ENCODE measurements around the gene SBNO2. TPM values are rescaled to one million over a fixed set of nuclear protein-coding genes. Genes with fewer than 3 reads are reported as not detected.

SBNO2 gene
- total RNA-seq, 3 donors from 2014 or later = 15.4 to 63.3 (median 43.9) TPM

DNA sequence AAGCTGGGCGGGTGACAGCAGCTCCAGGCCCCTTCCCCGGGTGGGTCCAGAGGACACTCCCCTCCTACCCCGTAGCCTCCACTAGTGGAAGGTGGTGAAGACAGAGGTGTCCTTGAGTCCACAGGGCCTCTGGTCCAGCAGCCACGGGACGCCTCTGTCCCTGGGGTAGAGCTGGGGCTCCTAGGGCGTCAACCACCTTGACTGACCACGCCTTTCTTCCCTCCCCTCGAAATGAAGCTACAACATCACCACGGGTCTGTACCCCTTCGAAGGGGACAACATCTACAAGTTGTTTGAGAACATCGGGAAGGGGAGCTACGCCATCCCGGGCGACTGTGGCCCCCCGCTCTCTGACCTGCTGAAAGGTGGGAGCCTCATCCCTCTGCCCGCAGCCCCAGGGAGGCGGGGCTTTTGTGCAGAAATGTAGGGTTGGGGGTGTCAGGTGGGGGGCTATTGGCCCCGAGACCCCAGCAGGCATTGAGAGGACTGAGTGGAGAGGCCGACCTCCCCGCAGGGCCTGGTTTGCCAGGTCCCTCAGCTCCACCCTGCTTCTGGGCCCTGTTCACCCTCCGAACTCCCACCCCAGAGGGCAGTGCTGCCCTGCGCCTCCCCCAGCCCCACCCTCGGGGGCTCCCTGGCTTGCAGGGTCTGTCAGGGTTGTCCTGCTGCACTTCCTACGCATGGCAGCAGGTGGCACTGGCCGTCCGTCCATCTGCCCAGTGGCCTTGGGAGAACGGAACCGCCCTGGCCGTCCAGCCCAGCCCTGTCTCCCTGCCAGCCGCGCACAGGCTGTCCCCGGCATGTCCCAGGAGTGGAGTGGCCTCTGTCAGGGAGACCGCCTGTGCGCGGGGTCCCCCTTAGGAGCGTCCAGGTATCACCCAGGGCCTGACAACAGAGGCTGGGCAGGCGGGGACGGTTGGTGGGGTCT lies 47.2 kb upstream of the SBNO2 start:
- TF ChIP-seq, protein P1, sequence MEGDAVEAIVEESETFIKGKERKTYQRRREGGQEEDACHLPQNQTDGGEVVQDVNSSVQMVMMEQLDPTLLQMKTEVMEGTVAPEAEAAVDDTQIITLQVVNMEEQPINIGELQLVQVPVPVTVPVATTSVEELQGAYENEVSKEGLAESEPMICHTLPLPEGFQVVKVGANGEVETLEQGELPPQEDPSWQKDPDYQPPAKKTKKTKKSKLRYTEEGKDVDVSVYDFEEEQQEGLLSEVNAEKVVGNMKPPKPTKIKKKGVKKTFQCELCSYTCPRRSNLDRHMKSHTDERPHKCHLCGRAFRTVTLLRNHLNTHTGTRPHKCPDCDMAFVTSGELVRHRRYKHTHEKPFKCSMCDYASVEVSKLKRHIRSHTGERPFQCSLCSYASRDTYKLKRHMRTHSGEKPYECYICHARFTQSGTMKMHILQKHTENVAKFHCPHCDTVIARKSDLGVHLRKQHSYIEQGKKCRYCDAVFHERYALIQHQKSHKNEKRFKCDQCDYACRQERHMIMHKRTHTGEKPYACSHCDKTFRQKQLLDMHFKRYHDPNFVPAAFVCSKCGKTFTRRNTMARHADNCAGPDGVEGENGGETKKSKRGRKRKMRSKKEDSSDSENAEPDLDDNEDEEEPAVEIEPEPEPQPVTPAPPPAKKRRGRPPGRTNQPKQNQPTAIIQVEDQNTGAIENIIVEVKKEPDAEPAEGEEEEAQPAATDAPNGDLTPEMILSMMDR (IDR thresholded peaks at IDR 0.05) = peak in 2 of 3 donors; percentile 25 to 28
- TF ChIP-seq POLR2A (IDR thresholded peaks at IDR 0.05) = no peak
- TF ChIP-seq POLR2AphosphoS5 (IDR thresholded peaks at IDR 0.05) = no peak
- Histone ChIP-seq H3K4me1 (no peaks in the 10 kb centered on the region), H3K27ac (peak overlapping the region in 1 of 2 donors; percentile 21), H3K4me3 (no peak overlapping the region), H3K36me3 (no peaks in the 10 kb centered on the region), H3K9me3 (no peaks in the 10 kb centered on the region), H3K27me3 (no peaks in the 10 kb centered on the region)
- DNase-seq (ENCODE audit: low spot score in 2 of 2) = no peak
- intact Hi-C loops (cut with DNase I; ENCODE audit: low total_unique reads) = loop anchor here (10.0 kb wide), 1 partner anchor 206 kb away; no protein-coding TSS in a partner anchor

GRCh38 chr19:1220477-1220930 lies 46.4 kb upstream of the SBNO2 start:
- Histone ChIP-seq H3K4me1 (peaks cover 0 to 5% of the 10 kb centered on the region in 2 donors), H3K27ac (no peak overlapping the region), H3K4me3 (no peak overlapping the region)

GRCh38 chr19:1219786-1220476 lies 45.9 kb upstream of the SBNO2 start:
- peaks cover under 1 to 10% of the 10 kb centered on the region in 2 donors for H3K4me1 ChIP-seq
- no peak for TF ChIP-seq POLR2AphosphoS5 (IDR thresholded peaks at IDR 0.05)
- no peak for TF ChIP-seq POLR2A (IDR thresholded peaks at IDR 0.05)
- TF ChIP-seq, protein P1 (IDR thresholded peaks at IDR 0.05) = no peak
- no peaks in the 10 kb centered on the region for H3K36me3 ChIP-seq
- H3K27ac ChIP-seq = no peak overlapping the region
- intact Hi-C loops (cut with DNase I; ENCODE audit: low total_unique reads) = loop anchor here (10.0 kb wide), 2 partner anchors 205 to 325 kb away; partner anchors contain the start of genes MED16 and RNU6-9
- H3K9me3 ChIP-seq = no peaks in the 10 kb centered on the region
- no peaks in the 10 kb centered on the region for H3K27me3 ChIP-seq
- H3K4me3 ChIP-seq = no peak overlapping the region
- DNase-seq (ENCODE audit: low spot score in 2 of 2) = no peak

More at GRCh38 chr19:1220477-1220930, 46.4 kb upstream of the SBNO2 start:
- H3K36me3 ChIP-seq = no peaks in the 10 kb centered on the region
- DNase-seq (ENCODE audit: low spot score in 2 of 2) = no peak
- no peaks in the 10 kb centered on the region for H3K27me3 ChIP-seq
- intact Hi-C loops (cut with DNase I; ENCODE audit: low total_unique reads) = loop anchor here (10.0 kb wide), 1 partner anchor 206 kb away; no protein-coding TSS in a partner anchor
- H3K9me3 ChIP-seq = no peaks in the 10 kb centered on the region
- TF ChIP-seq POLR2A (IDR thresholded peaks at IDR 0.05) (no peak), POLR2AphosphoS5 (IDR thresholded peaks at IDR 0.05) (no peak)
- TF ChIP-seq, protein P1 (IDR thresholded peaks at IDR 0.05) = no peak

GRCh38 chr19:1218751-1219567 lies 44.9 kb upstream of the SBNO2 start:
- TF ChIP-seq POLR2A (IDR thresholded peaks at IDR 0.05) (no peak), POLR2AphosphoS5 (IDR thresholded peaks at IDR 0.05) (no peak)
- TF ChIP-seq, protein P1 (IDR thresholded peaks at IDR 0.05) = no peak
- H3K27ac ChIP-seq = peak overlapping the region; percentile 50 to 72
- peaks cover 7 to 20% of the 10 kb centered on the region in 2 donors for H3K4me1 ChIP-seq
- intact Hi-C loops (cut with DNase I; ENCODE audit: low total_unique reads) = loop anchor here (10.0 kb wide), 1 partner anchor 324 kb away; the partner anchor contains the start of genes MED16 and RNU6-9
- H3K9me3 ChIP-seq = no peaks in the 10 kb centered on the region
- H3K36me3 ChIP-seq = no peaks in the 10 kb centered on the region
- no peak overlapping the region for H3K4me3 ChIP-seq
- no peaks in the 10 kb centered on the region for H3K27me3 ChIP-seq
- DNase-seq (ENCODE audit: low spot score in 2 of 2) = no peak

All from breast epithelium (tissue), 4 donors.